Ovary (tissue), 3 donors: Measurements from ENCODE around the gene KANTR.

ENCODE experiments used
- EP300 ChIP-seq: sonication (generic); formaldehyde crosslinking; IDR thresholded peaks from one replicate; pipeline ENCODE4 v1.6.1; 2017; ENCODE audit warnings: antibody characterized with exemption
- TF ChIP-seq, protein P1 (sequence below), 3 donors: fragments of 450-650 bp in 2 of 3; fragments of 200-600 bp in 1 of 3; IDR thresholded peaks; one replicate each; pipeline versions ENCODE4 v1.5.1 to v1.8.0; 2016 to 2022; ENCODE audit warnings: antibody characterized with exemption in 3 of 3, mild to moderate bottlenecking in 1 of 3
- donor health status: DM: no; HTN: no; CAD: no.

DNA sequence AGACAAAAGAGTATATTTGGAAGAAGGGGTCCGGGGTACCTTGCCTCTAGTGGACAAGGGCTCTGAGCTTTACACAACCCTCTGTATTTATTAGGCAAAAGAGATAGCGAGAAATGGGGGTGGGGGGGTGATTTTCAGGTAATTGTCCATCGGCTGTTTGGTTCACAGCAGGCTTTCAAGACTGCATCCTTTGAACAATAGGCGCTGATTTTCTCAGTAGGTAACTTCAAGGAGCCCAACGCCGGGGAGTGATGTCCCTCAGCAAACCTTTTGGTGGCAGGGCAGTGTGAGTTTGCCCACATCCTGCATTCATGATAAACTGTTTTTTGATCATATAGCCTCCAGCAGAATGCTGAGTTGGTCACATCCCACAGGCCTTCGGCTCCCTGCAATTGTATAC lies 69.5 kb downstream of the KANTR start:
- TF ChIP-seq, protein P1, sequence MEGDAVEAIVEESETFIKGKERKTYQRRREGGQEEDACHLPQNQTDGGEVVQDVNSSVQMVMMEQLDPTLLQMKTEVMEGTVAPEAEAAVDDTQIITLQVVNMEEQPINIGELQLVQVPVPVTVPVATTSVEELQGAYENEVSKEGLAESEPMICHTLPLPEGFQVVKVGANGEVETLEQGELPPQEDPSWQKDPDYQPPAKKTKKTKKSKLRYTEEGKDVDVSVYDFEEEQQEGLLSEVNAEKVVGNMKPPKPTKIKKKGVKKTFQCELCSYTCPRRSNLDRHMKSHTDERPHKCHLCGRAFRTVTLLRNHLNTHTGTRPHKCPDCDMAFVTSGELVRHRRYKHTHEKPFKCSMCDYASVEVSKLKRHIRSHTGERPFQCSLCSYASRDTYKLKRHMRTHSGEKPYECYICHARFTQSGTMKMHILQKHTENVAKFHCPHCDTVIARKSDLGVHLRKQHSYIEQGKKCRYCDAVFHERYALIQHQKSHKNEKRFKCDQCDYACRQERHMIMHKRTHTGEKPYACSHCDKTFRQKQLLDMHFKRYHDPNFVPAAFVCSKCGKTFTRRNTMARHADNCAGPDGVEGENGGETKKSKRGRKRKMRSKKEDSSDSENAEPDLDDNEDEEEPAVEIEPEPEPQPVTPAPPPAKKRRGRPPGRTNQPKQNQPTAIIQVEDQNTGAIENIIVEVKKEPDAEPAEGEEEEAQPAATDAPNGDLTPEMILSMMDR (IDR thresholded peaks at IDR 0.05): no peak
- TF ChIP-seq EP300: no peak
